ENCODE measurements around the gene HES2. TPM values are rescaled to one million over a fixed set of nuclear protein-coding genes. Genes with fewer than 3 reads are reported as not detected.

Gene HES2
- total and polyA plus RNA-seq, 9 of the 15 experiments (the other 6 are each of a cell fraction or from before 2014, with no cell fraction given), result 0.05 to 0.18 (median 0.07) TPM; not detected in 4

DNA sequence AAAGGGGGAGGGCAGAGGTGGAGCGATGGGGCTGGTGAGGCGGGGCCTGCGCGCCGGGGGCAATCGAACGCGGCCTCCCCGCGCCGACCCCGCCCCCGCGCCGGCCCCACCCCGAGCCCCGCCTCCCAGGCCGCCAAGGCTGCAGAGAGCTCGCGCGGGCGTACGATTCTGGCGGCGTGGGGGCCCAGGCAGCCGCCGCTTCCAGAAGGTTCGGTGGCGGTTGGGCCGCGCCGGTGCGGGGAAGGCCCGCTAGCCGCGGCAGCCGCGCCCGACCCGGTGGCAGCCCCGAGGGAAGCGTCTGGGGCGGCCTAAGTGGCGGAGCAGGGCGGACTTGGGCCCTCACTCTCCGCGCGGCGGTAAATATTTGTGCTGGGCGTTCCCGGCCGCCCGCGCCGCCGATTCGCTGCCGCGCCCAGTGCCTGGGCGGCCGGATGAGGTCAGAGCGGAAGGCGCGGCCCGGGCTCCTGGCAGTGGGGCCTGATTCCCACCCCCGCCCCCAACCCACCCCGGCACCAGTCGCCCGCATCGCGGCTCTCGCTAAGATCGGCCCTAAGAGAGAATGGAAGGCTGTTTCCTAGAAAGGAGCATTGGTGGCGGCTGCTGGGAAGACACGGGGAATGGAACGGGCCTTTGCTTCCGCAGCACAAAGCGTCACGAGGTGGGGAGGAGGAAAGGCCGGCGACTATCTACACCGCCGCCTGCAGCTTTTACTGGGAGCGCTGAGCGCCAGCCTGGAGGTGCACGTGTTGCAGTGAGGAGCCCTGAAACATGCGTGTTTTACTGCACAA lies 26.1 kb downstream of the HES2 start, which contains the start of gene ACOT7 (continued):
- peak; percentile 41; the same call in 1 of the 2 replicates for TF ChIP-seq GMEB1 (CRISPR knock-in tag; IDR thresholded peaks at IDR 0.05)
- TF ChIP-seq MCM3 (IDR thresholded peaks at IDR 0.05), result no peak
- TF ChIP-seq CREB3 (tag; conservative IDR thresholded peaks at IDR 0.05; ENCODE audit: low read depth), result no peak
- TF ChIP-seq POLR2AphosphoS5 (IDR thresholded peaks at IDR 0.05; ENCODE audit: control insufficient read depth, insufficient read depth, low read depth, low read length), result peak; percentile 65; the same call in 1 of the 2 replicates
- TF ChIP-seq LEF1 (IDR thresholded peaks at IDR 0.05), result peak; percentile 51; the same call in 1 of the 2 replicates
- TF ChIP-seq ZBTB11 (CRISPR knock-in tag; IDR thresholded peaks at IDR 0.05), result peak in 1 of 3 experiments; percentile 74; a peak in 2 of 6 replicates
- peak; percentile 77 for TF ChIP-seq THAP12 (CRISPR knock-in tag; IDR thresholded peaks at IDR 0.05)
- TF ChIP-seq CBX5 (IDR thresholded peaks at IDR 0.05; ENCODE audit: borderline replicate concordance, low read depth), result no peak
- no peak for TF ChIP-seq ZNF592 (IDR thresholded peaks at IDR 0.05)
- TF ChIP-seq CREM (IDR thresholded peaks at IDR 0.05; ENCODE audit: low read depth), result peak; percentile 79
- TF ChIP-seq SOX6 (IDR thresholded peaks at IDR 0.05), result 0 out of 2 replicates have a peak, but pooled peaks have one; percentile 6
- TF ChIP-seq, protein P1, sequence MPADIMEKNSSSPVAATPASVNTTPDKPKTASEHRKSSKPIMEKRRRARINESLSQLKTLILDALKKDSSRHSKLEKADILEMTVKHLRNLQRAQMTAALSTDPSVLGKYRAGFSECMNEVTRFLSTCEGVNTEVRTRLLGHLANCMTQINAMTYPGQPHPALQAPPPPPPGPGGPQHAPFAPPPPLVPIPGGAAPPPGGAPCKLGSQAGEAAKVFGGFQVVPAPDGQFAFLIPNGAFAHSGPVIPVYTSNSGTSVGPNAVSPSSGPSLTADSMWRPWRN (IDR thresholded peaks at IDR 0.05; ENCODE audit: low read depth), result no peak

Measured in K562 (cell line).